SK-N-MC (cell line): Measurements from ENCODE around the gene JPH2.

Source experiments
- EZH2 ChIP-seq: fragments of 200-600 bp; sonication (generic); IDR thresholded peaks from one replicate; pipeline ENCODE4 v1.6.1; 2017; ENCODE audit warnings: antibody characterized with exemption
- POLR2AphosphoS5 ChIP-seq: IDR thresholded peaks from 2 replicates; pipeline ENCODE4 v1.6.1; 2012; ENCODE audit warnings: mild to moderate bottlenecking, low read depth, low read length, borderline replicate concordance

GRCh38 chr20:44145131-44145775, 41.7 kb downstream of the JPH2 start:
- TF ChIP-seq EZH2 (no peak), POLR2AphosphoS5 (no peak)
